22Rv1 (cell line): ENCODE data around the gene NUDT22.

ENCODE experiments used
- CTCF ChIP-seq: fragments of 450-650 bp; IDR thresholded peaks from 2 replicates; pipeline ENCODE4 v1.5.1; 2017; ENCODE audit warnings: mild to moderate bottlenecking
- ZFX ChIP-seq: fragments of 450-650 bp; IDR thresholded peaks from 2 replicates; pipeline ENCODE4 v1.6.1; 2017; ENCODE audit warnings: antibody characterized with exemption, borderline replicate concordance

GRCh38 chr11:64178951-64179639, 47.0 kb upstream of the NUDT22 start:
- TF ChIP-seq CTCF (no peak), ZFX (no peak)
